Measurements from ENCODE around the gene MTPN.

MTPN gene

DNA sequence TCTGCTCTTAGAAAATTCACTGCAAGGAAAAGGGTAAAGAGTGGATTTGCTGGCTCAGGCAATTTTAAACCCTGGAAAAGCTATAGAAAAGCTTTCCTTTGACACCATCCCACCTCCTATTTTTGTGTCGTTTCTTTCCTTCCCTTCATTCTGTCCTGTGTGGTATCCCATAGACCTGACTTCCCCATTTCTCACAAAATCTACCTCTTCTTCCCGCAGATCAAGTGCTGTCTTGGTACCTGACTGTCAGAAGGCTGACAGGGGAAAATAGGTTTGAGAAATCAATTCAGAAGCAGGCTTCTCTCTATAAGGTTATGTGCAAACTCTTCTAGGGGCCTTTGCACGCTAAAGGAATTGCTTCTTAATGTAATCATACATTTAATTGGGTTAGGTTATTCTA is 98.9 kb downstream of the MTPN start:
- DNase-seq, result no peak

DNA sequence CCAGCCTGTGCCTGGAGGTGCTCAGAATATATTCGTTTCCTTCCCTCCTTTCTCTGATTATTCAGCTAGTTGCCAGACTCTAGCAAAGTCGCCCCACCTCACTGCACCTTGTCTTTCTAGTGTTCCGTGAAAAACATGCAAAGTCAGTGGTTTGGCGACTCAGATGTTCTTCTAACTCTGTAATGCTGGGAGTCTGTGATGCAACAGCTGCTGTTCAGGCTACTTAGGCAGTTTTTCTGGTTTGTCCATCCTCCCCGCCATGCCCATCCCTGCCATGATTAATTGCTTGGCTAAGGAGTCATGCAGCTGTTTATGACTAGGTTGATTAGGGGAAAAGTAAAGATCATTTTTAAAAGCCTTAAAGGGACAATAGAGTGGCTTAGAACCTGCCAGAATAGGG is 99.4 kb downstream of the MTPN start:
- DNase-seq, result no peak

Measured in activated CD4-positive, alpha-beta T cell treated with anti-CD3 and anti-CD28 coated beads, Interleukin-10, Interleukin-2, amounts not matched to agents 100 ng/mL and 50 ng/mL, durations not matched to agents 16 hours and 8 hours (primary cell).